Right atrium auricular region (tissue), 2 donors: ENCODE data around the gene LPGAT1. TPM values are rescaled to one million over a fixed set of nuclear protein-coding genes. Genes with fewer than 3 reads are reported as not detected.

Source experiments
- DNase-seq: peaks from one replicate; pipeline ENCODE4 v3.0.0-alpha.2; 2019; ENCODE audit warnings: low spot score
- H3K27ac ChIP-seq, 2 donors: fragments of 200-600 bp; sonication (generic); 1 replicate in 1 of 2; 2 replicates in 1 of 2; pipeline ENCODE4 v1.5.1; 2016 to 2019
- H3K27me3 ChIP-seq, 2 donors: fragments of 200-600 bp; sonication (generic); one replicate each; pipeline versions ENCODE4 v1.5.1 to v1.6.0; 2017 to 2019
- H3K36me3 ChIP-seq: fragments of 200-600 bp; sonication (generic); one replicate; pipeline ENCODE4 v1.5.1; 2016
- H3K4me1 ChIP-seq, 2 donors: fragments of 200-600 bp; sonication (generic); one replicate each; pipeline versions ENCODE4 v1.5.1 to v1.6.0; 2017 to 2019
- H3K4me3 ChIP-seq, 2 donors: fragments of 200-600 bp; sonication (generic); 1 replicate in 1 of 2; 2 replicates in 1 of 2; pipeline ENCODE4 v1.5.1; 2017 to 2019; ENCODE audit warnings: mild to moderate bottlenecking in 1 of 2, moderate library complexity in 1 of 2
- H3K9me3 ChIP-seq, 2 donors: fragments of 200-600 bp; sonication (generic); one replicate each; pipeline ENCODE4 v1.5.1; 2019
- CTCF ChIP-seq, 2 donors: fragments of 200-600 bp; sonication (generic); IDR thresholded peaks; one replicate each; pipeline ENCODE4 v1.5.1; 2019; ENCODE audit warnings: antibody characterized with exemption in 2 of 2
- total RNA-seq, 2 donors: library from RNA; depleted of rRNA; stranded (reverse); fragments of >200 nt; gene quantifications; one replicate each; pipeline ENCODE4 v1.1.0, GENCODE V29; 2016

Gene LPGAT1
- total RNA-seq, 2 donors from 2014 or later: 27.0 to 36.2 TPM

DNA sequence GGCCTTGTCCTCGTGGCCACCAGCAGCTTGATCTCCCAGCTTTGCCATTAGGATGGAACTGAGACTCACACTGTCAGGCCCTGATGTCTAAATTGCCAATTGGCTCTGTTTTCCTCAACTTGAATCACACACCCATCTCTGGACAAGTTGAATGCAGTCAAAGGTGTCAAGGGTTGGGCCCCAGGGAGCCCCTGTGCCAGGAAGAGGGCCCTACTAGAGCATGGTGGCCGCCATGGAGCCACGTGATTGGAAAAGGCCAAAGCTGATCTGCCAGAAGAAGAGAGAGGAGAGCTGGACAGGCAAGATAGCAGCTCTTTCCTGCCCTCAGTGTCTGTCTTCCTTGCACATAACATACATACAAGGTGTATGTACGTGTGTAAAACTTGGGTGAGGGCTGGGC, 100.2 kb downstream of the LPGAT1 start:
- Histone ChIP-seq H3K36me3 (no peaks in the 10 kb centered on the region), H3K27me3 (no peaks in the 10 kb centered on the region), H3K9me3 (no peaks in the 10 kb centered on the region), H3K4me3 (no peak overlapping the region), H3K4me1 (no peaks in the 10 kb centered on the region), H3K27ac (no peak overlapping the region)
- TF ChIP-seq CTCF (IDR thresholded peaks at IDR 0.05): no peak
- no peak for DNase-seq

GRCh38 chr1:211729238-211729637, 101.3 kb downstream of the LPGAT1 start:
- Histone ChIP-seq H3K4me1 (no peaks in the 10 kb centered on the region), H3K27me3 (no peaks in the 10 kb centered on the region), H3K9me3 (no peaks in the 10 kb centered on the region), H3K27ac (no peak overlapping the region), H3K4me3 (no peak overlapping the region), H3K36me3 (no peaks in the 10 kb centered on the region)
- TF ChIP-seq CTCF (IDR thresholded peaks at IDR 0.05): no peak
- no peak for DNase-seq

- no peak overlapping the region for H3K4me3 ChIP-seq
- no peak for TF ChIP-seq CTCF (IDR thresholded peaks at IDR 0.05)
- no peaks in the 10 kb centered on the region for H3K9me3 ChIP-seq
- no peaks in the 10 kb centered on the region for H3K36me3 ChIP-seq
- DNase-seq: no peak
- H3K4me1 ChIP-seq: no peaks in the 10 kb centered on the region
- no peaks in the 10 kb centered on the region for H3K27me3 ChIP-seq
- H3K27ac ChIP-seq: no peak overlapping the region
Measured at GRCh38 chr1:211726467-211726995, 104.0 kb downstream of the LPGAT1 start.

DNA sequence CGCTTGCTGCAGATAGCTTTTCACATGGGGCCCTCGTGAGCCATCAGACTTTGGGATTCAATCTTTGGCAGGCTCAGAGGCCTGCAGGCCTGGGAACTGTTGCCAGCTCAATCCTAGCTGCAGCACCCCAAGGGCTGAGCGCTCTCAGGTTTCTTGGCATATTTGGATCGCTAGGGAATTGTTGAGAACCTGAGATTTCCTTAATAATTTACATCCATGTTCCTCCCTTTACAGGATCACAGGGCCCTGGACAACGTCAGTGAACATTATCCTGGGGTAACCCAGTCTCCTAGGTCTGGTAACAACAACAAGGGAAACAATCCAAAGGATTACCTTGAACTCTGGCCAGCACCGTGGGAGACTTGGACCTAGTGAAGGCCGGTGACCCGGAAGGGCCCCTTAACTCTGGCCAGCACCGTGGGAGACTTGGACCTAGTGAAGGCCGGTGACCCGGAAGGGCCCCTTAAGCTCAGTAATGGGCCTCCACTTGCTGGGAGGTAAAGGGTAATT, 105.8 kb downstream of the LPGAT1 start:
- H3K27me3 ChIP-seq: no peaks in the 10 kb centered on the region
- H3K36me3 ChIP-seq: no peaks in the 10 kb centered on the region
- no peaks in the 10 kb centered on the region for H3K4me1 ChIP-seq
- H3K27ac ChIP-seq: no peak overlapping the region
- no peak overlapping the region for H3K4me3 ChIP-seq
- no peaks in the 10 kb centered on the region for H3K9me3 ChIP-seq
- TF ChIP-seq CTCF (IDR thresholded peaks at IDR 0.05): no peak
- no peak for DNase-seq

- Histone ChIP-seq H3K4me1 (no peaks in the 10 kb centered on the region), H3K4me3 (no peak overlapping the region), H3K27ac (no peak overlapping the region), H3K9me3 (no peaks in the 10 kb centered on the region), H3K36me3 (no peaks in the 10 kb centered on the region), H3K27me3 (no peaks in the 10 kb centered on the region)
- DNase-seq: no peak
- TF ChIP-seq CTCF (IDR thresholded peaks at IDR 0.05): no peak
Measured at GRCh38 chr1:211723273-211723672, 107.3 kb downstream of the LPGAT1 start.
